HepG2 (cell line): ENCODE measurements around the gene UGT2A3. TPM values are rescaled to one million over a fixed set of nuclear protein-coding genes. Genes with fewer than 3 reads are reported as not detected.

Experiments
- HDAC1 ChIP-seq: sonication (generic); formaldehyde crosslinking; IDR thresholded peaks from 2 replicates; pipeline ENCODE4 v1.5.1; 2020; ENCODE audit warnings: mild to moderate bottlenecking, missing genetic modification reagents
- MTF1 ChIP-seq: sonication (generic); formaldehyde crosslinking; IDR thresholded peaks from 2 replicates; pipeline ENCODE4 v1.5.0; 2020; ENCODE audit warnings: missing genetic modification reagents
- ZBTB40 ChIP-seq, 2 experiments: fragments of 450-650 bp in 1 of 2; sonication (generic) in 1 of 2; formaldehyde crosslinking in 1 of 2; IDR thresholded peaks; 2 replicates each; pipeline versions ENCODE4 v1.6.1 to v1.8.0; 2016 to 2022; ENCODE audit warnings: antibody characterized with exemption in 1 of 2, mild to moderate bottlenecking in 1 of 2, missing genetic modification reagents in 1 of 2
- ZNF207 ChIP-seq: fragments of 450-650 bp; IDR thresholded peaks from 2 replicates; pipeline ENCODE4 v1.6.1; 2016; ENCODE audit warnings: antibody characterized with exemption, borderline replicate concordance
- polyA plus RNA-seq, 8 experiments: library from polyadenylated mRNA; depleted of rRNA in 3 of 8; stranded (reverse) in 7 of 8; unstranded in 1 of 8; fragments of >200 nt; fragmentation: Illumina TruSeq in 4 of 8; extraction: Trizol in 4 of 8; gene quantifications; 2 replicates each; pipeline versions ENCODE4 v1.2.1 to v1.2.3, GENCODE V29; 2011 to 2016; ENCODE audit warnings: low read depth in 4 of 8, missing spikeins in 1 of 8, mixed read lengths in 1 of 8; ENCODE audit not compliant: insufficient read depth in 1 of 8
- total RNA-seq, 5 experiments: library from RNA; depleted of rRNA; stranded (reverse); fragments of >200 nt; fragmentation: Illumina TruSeq; extraction: Trizol; gene quantifications; 2 replicates each; pipeline ENCODE4 v1.2.3, GENCODE V29; 2016; ENCODE audit warnings: low read depth in 1 of 5
- TF ChIP-seq, protein P1 (sequence below): IDR thresholded peaks from 2 replicates; pipeline ENCODE4 v1.6.1; 2016; ENCODE audit warnings: mild to moderate bottlenecking, missing biosample characterization, missing genetic modification reagents

The UGT2A3 gene
- total and polyA plus RNA-seq, 2 of the 13 experiments (the other 11 are each of a cell fraction or from before 2014, with no cell fraction given), result 61.3 to 97.2 TPM

- TF ChIP-seq ZBTB40 (IDR thresholded peaks at IDR 0.05) (no peak), ZBTB40 (CRISPR knock-in tag; IDR thresholded peaks at IDR 0.05) (no peak), ZNF207 (no peak), MTF1 (CRISPR knock-in tag) (no peak), HDAC1 (peak; percentile 4; the same call in 1 of the 2 replicates)
- TF ChIP-seq, protein P1, sequence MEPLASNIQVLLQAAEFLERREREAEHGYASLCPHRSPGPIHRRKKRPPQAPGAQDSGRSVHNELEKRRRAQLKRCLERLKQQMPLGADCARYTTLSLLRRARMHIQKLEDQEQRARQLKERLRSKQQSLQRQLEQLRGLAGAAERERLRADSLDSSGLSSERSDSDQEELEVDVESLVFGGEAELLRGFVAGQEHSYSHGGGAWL (CRISPR knock-in tag), result no peak
Measured at GRCh38 chr4:68951806-68952585, 392 bp upstream of the UGT2A3 start (continued).
